Endothelial cell of umbilical vein (primary cell): ENCODE results near the gene PLCXD3. TPM values are rescaled to one million over a fixed set of nuclear protein-coding genes. Genes with fewer than 3 reads are reported as not detected.

ENCODE experiments used
- BruUV-seq: library from RNA; stranded (reverse); fragments of 400-500 nt; replicated peaks from 2 replicates; lab custom pipeline; 2021; lab: Mats Ljungman, UMichigan
- CTCF ChIA-PET: fragments of 300-600, 350-600 bp; sonication (Branson Sonifier 250); formaldehyde crosslinking; loops from one replicate; lab custom pipeline; 2021; ENCODE audit warnings: antibody characterized with exemption, inconsistent platforms; lab: Charles Lee
- POLR2A ChIA-PET: fragments of 300-600, 350-600 bp; sonication (Branson Sonifier 250); formaldehyde crosslinking; loops from one replicate; lab custom pipeline; 2021; ENCODE audit warnings: antibody characterized with exemption, inconsistent platforms; lab: Charles Lee
- DNase-seq: peaks from one replicate; pipeline ENCODE4 v3.0.0-alpha.2; 2011; ENCODE audit warnings: low read depth, low spot score
- FAIRE-seq: peaks from 2 replicates; lab custom pipeline; 2011; peaks lifted over from hg19 to GRCh38; lab: Jason Lieb, UNC
- H2AFZ ChIP-seq: 2 replicates; pipeline ENCODE4 v1.6.0; 2012; ENCODE audit warnings: low read depth, low read length, control low read depth, inconsistent platforms
- H3K27ac ChIP-seq: 2 replicates; pipeline ENCODE4 v1.5.1; 2011; ENCODE audit warnings: low read depth, mild to moderate bottlenecking, control low read depth, low read length, moderate library complexity; ENCODE audit not compliant: insufficient read depth
- H3K27me3 ChIP-seq, 2 experiments: 2 replicates each; pipeline versions ENCODE4 v1.6.0 to v1.6.1; 2011; ENCODE audit warnings: low read length in 2 of 2, mixed read lengths in 1 of 2; ENCODE audit not compliant: control insufficient read depth in 2 of 2, insufficient read depth in 2 of 2
- H3K36me3 ChIP-seq, 2 experiments: 2 replicates in 1 of 2; 3 replicates in 1 of 2; pipeline ENCODE4 v1.5.1; 2011; ENCODE audit warnings: low read length in 2 of 2, mild to moderate bottlenecking in 1 of 2, moderate library complexity in 1 of 2; ENCODE audit not compliant: control insufficient read depth in 2 of 2, insufficient read depth in 2 of 2; ENCODE audit errors: extremely low read depth in 1 of 2
- H3K4me1 ChIP-seq: 3 replicates; pipeline ENCODE4 v1.5.1; 2011; ENCODE audit warnings: mild to moderate bottlenecking, low read length; ENCODE audit not compliant: control insufficient read depth, insufficient read depth; ENCODE audit errors: extremely low read depth
- H3K4me2 ChIP-seq: 2 replicates; pipeline ENCODE4 v1.6.1; 2011; ENCODE audit warnings: low read length, control low read depth, mixed read lengths; ENCODE audit not compliant: insufficient read depth
- H3K4me3 ChIP-seq, 3 experiments: fragments of 200-600 bp in 1 of 3; sonication (generic), shearing (Covaris generic) in 1 of 3; replicated peaks in 1 of 3; 2 replicates each; pipeline ENCODE4 v1.5.1; 2011 to 2016; ENCODE audit warnings: control low read depth in 3 of 3, low read length in 3 of 3, mild to moderate bottlenecking in 2 of 3, inconsistent platforms in 1 of 3, low read depth in 1 of 3, moderate library complexity in 1 of 3; ENCODE audit not compliant: insufficient read depth in 1 of 3
- H3K79me2 ChIP-seq: 2 replicates; pipeline ENCODE4 v1.6.0; 2012; ENCODE audit warnings: low read length, inconsistent platforms; ENCODE audit not compliant: control insufficient read depth, insufficient read depth
- H3K9ac ChIP-seq: replicated peaks from 2 replicates; pipeline ENCODE3; 2011; ENCODE audit warnings: low read length, control low read depth; ENCODE audit not compliant: insufficient read depth; ENCODE audit errors: extremely low read depth
- H3K9me1 ChIP-seq: replicated peaks from 3 replicates; pipeline ENCODE4 v1.6.0; 2011; ENCODE audit warnings: mild to moderate bottlenecking, low read length; ENCODE audit not compliant: control insufficient read depth, insufficient read depth; ENCODE audit errors: extremely low read depth
- H3K9me3 ChIP-seq: replicated peaks from 2 replicates; pipeline ENCODE4 v1.5.1; 2012; ENCODE audit warnings: low read length, inconsistent platforms; ENCODE audit not compliant: control insufficient read depth, insufficient read depth
- H4K20me1 ChIP-seq: replicated peaks from 2 replicates; pipeline ENCODE3; 2011; ENCODE audit warnings: mild to moderate bottlenecking, low read length; ENCODE audit not compliant: control insufficient read depth, insufficient read depth; ENCODE audit errors: extremely low read depth
- CTCF ChIP-seq, 2 donors: IDR thresholded peaks; 1 replicate in 1 of 2; 2 replicates in 1 of 2; pipeline ENCODE4 v1.5.1; 2011; ENCODE audit warnings: low read length in 2 of 2, mild to moderate bottlenecking in 2 of 2, moderate library complexity in 2 of 2, control low read depth in 1 of 2, inconsistent platforms in 1 of 2, low read depth in 1 of 2; ENCODE audit not compliant: insufficient read depth in 1 of 2; ENCODE audit errors: extremely low read depth in 1 of 2
- EZH2 ChIP-seq: IDR thresholded peaks from 2 replicates; pipeline ENCODE4 v1.6.1; 2012; ENCODE audit warnings: borderline replicate concordance, low read depth, mild to moderate bottlenecking, moderate library complexity, low read length, inconsistent platforms; ENCODE audit not compliant: severe bottlenecking
- FOS ChIP-seq: IDR thresholded peaks from 2 replicates; pipeline ENCODE4 v1.6.1; 2011; ENCODE audit warnings: mild to moderate bottlenecking, low read length, moderate library complexity, borderline replicate concordance; ENCODE audit not compliant: insufficient read depth
- GATA2 ChIP-seq: IDR thresholded peaks from 2 replicates; pipeline ENCODE4 v1.7.0; 2011; ENCODE audit warnings: low read depth, mild to moderate bottlenecking, moderate library complexity, mixed read lengths, low read length; ENCODE audit not compliant: insufficient read length, insufficient read depth
- JUN ChIP-seq: IDR thresholded peaks from 2 replicates; pipeline ENCODE4 v1.6.1; 2011; ENCODE audit warnings: borderline replicate concordance, low read depth; ENCODE audit not compliant: insufficient read length, insufficient read depth
- MAX ChIP-seq: IDR thresholded peaks from 2 replicates; pipeline ENCODE4 v1.6.1; 2011; ENCODE audit not compliant: insufficient read depth, insufficient read length
- MYC ChIP-seq: IDR thresholded peaks from one replicate; pipeline ENCODE4 v1.6.1; 2011; ENCODE audit warnings: mild to moderate bottlenecking, low read depth, low read length
- POLR2A ChIP-seq: IDR thresholded peaks from 2 replicates; pipeline ENCODE4 v1.6.1; 2012; ENCODE audit warnings: low read depth, mild to moderate bottlenecking, control low read depth, low read length
- POLR2AphosphoS5 ChIP-seq: IDR thresholded peaks from 2 replicates; pipeline ENCODE4 v1.6.1; 2012; ENCODE audit warnings: low read depth, mild to moderate bottlenecking, control low read depth, low read length, moderate library complexity; ENCODE audit not compliant: insufficient read depth
- dilution Hi-C: fragments of 300-500 bp; cut with MboI; formaldehyde crosslinking; loops from one replicate; pipeline ENCODE4 v1.15.0; 2019; ENCODE audit warnings: low sequenced_read_pairs; ENCODE audit not compliant: extremely low pct_ligation_motif_present
- intact Hi-C: fragments of 100-400 bp; cut with micrococcal nuclease; formaldehyde crosslinking; loops from one replicate; pipeline ENCODE4 v1.10.0; 2022
- polyA plus RNA-seq, 4 experiments: library from polyadenylated mRNA; depleted of rRNA in 3 of 4; stranded (reverse) in 3 of 4; unstranded in 1 of 4; fragments of >200 nt; gene quantifications; 2 replicates each; pipeline versions ENCODE4 v1.2.1 to v1.2.3, GENCODE V29; 2011 to 2012; ENCODE audit warnings: missing spikeins in 1 of 4
- total RNA-seq: library from RNA; stranded (reverse); gene quantifications from 2 replicates; pipeline ENCODE4 v1.2.3, GENCODE V29; 2021

The PLCXD3 gene
- total and polyA plus RNA-seq, 2 donors (not counting 3 experiments of a cell fraction or from before 2014, with no cell fraction given): not detected

- ChIA-PET POLR2A (no interaction called here), CTCF (interaction anchor here (1.1 kb wide), 1 partner anchor 442 kb away, joined by 3 read pairs; no protein-coding TSS in a partner anchor)
- H3K9me1 ChIP-seq: no peaks in the 10 kb centered on the region
- peak; percentile 3 for DNase-seq
- H3K27ac ChIP-seq: no peak overlapping the region
- H3K9ac ChIP-seq: no peak overlapping the region
- no peak overlapping the region for H3K4me2 ChIP-seq
- H3K9me3 ChIP-seq: no peaks in the 10 kb centered on the region
- BruUV-seq: no TSS peak
- dilution Hi-C loops: no loop called here
- intact Hi-C loops: loop anchor here (10.0 kb wide), 1 partner anchor 442 kb away; the partner anchor contains the start of gene C7
- no peaks in the 10 kb centered on the region for H3K4me1 ChIP-seq
- no peaks in the 10 kb centered on the region for H3K27me3 ChIP-seq
- H3K4me3 ChIP-seq: no peak overlapping the region
- no peak for FAIRE-seq
- no peaks in the 10 kb centered on the region for H4K20me1 ChIP-seq
- H3K79me2 ChIP-seq: no peaks in the 10 kb centered on the region
- TF ChIP-seq POLR2AphosphoS5: no peak
- TF ChIP-seq MYC: no peak
- TF ChIP-seq JUN: no peak
- no peak for TF ChIP-seq MAX
- no peak for TF ChIP-seq CTCF (IDR thresholded peaks at IDR 0.05; ENCODE audit: extremely low read depth in 1 of 2, insufficient read depth in 1 of 2, low read depth in 1 of 2, low read length in 2 of 2)
- no peak for TF ChIP-seq POLR2A
- TF ChIP-seq FOS: no peak
- no peak for TF ChIP-seq EZH2
- TF ChIP-seq GATA2: no peak
- H3K36me3 ChIP-seq: no peaks in the 10 kb centered on the region
- no peak overlapping the region for H2AFZ ChIP-seq
These were observed 163.8 kb downstream of the PLCXD3 start for GRCh38 chr5:41346609-41347008.
